Endothelial cell of umbilical vein (primary cell): ENCODE results near the gene RYR3. TPM values are rescaled to one million over a fixed set of nuclear protein-coding genes. Genes with fewer than 3 reads are reported as not detected.

ENCODE experiments used
- BruUV-seq: library from RNA; stranded (reverse); fragments of 400-500 nt; replicated peaks from 2 replicates; lab custom pipeline; 2021; lab: Mats Ljungman, UMichigan
- CTCF ChIA-PET: fragments of 300-600, 350-600 bp; sonication (Branson Sonifier 250); formaldehyde crosslinking; loops from one replicate; lab custom pipeline; 2021; ENCODE audit warnings: antibody characterized with exemption, inconsistent platforms; lab: Charles Lee
- POLR2A ChIA-PET: fragments of 300-600, 350-600 bp; sonication (Branson Sonifier 250); formaldehyde crosslinking; loops from one replicate; lab custom pipeline; 2021; ENCODE audit warnings: antibody characterized with exemption, inconsistent platforms; lab: Charles Lee
- DNase-seq: peaks from one replicate; pipeline ENCODE4 v3.0.0-alpha.2; 2011; ENCODE audit warnings: low read depth, low spot score
- FAIRE-seq: peaks from 2 replicates; lab custom pipeline; 2011; peaks lifted over from hg19 to GRCh38; lab: Jason Lieb, UNC
- H2AFZ ChIP-seq: 2 replicates; pipeline ENCODE4 v1.6.0; 2012; ENCODE audit warnings: low read depth, low read length, control low read depth, inconsistent platforms
- H3K27ac ChIP-seq: 2 replicates; pipeline ENCODE4 v1.5.1; 2011; ENCODE audit warnings: low read depth, mild to moderate bottlenecking, control low read depth, low read length, moderate library complexity; ENCODE audit not compliant: insufficient read depth
- H3K27me3 ChIP-seq, 2 experiments: 2 replicates each; pipeline versions ENCODE4 v1.6.0 to v1.6.1; 2011; ENCODE audit warnings: low read length in 2 of 2, mixed read lengths in 1 of 2; ENCODE audit not compliant: control insufficient read depth in 2 of 2, insufficient read depth in 2 of 2
- H3K36me3 ChIP-seq, 2 experiments: 2 replicates in 1 of 2; 3 replicates in 1 of 2; pipeline ENCODE4 v1.5.1; 2011; ENCODE audit warnings: low read length in 2 of 2, mild to moderate bottlenecking in 1 of 2, moderate library complexity in 1 of 2; ENCODE audit not compliant: control insufficient read depth in 2 of 2, insufficient read depth in 2 of 2; ENCODE audit errors: extremely low read depth in 1 of 2
- H3K4me1 ChIP-seq: 3 replicates; pipeline ENCODE4 v1.5.1; 2011; ENCODE audit warnings: mild to moderate bottlenecking, low read length; ENCODE audit not compliant: control insufficient read depth, insufficient read depth; ENCODE audit errors: extremely low read depth
- H3K4me2 ChIP-seq: 2 replicates; pipeline ENCODE4 v1.6.1; 2011; ENCODE audit warnings: low read length, control low read depth, mixed read lengths; ENCODE audit not compliant: insufficient read depth
- H3K4me3 ChIP-seq, 3 experiments: fragments of 200-600 bp in 1 of 3; sonication (generic), shearing (Covaris generic) in 1 of 3; replicated peaks in 1 of 3; 2 replicates each; pipeline ENCODE4 v1.5.1; 2011 to 2016; ENCODE audit warnings: control low read depth in 3 of 3, low read length in 3 of 3, mild to moderate bottlenecking in 2 of 3, inconsistent platforms in 1 of 3, low read depth in 1 of 3, moderate library complexity in 1 of 3; ENCODE audit not compliant: insufficient read depth in 1 of 3
- H3K79me2 ChIP-seq: 2 replicates; pipeline ENCODE4 v1.6.0; 2012; ENCODE audit warnings: low read length, inconsistent platforms; ENCODE audit not compliant: control insufficient read depth, insufficient read depth
- H3K9ac ChIP-seq: replicated peaks from 2 replicates; pipeline ENCODE3; 2011; ENCODE audit warnings: low read length, control low read depth; ENCODE audit not compliant: insufficient read depth; ENCODE audit errors: extremely low read depth
- H3K9me1 ChIP-seq: replicated peaks from 3 replicates; pipeline ENCODE4 v1.6.0; 2011; ENCODE audit warnings: mild to moderate bottlenecking, low read length; ENCODE audit not compliant: control insufficient read depth, insufficient read depth; ENCODE audit errors: extremely low read depth
- H3K9me3 ChIP-seq: replicated peaks from 2 replicates; pipeline ENCODE4 v1.5.1; 2012; ENCODE audit warnings: low read length, inconsistent platforms; ENCODE audit not compliant: control insufficient read depth, insufficient read depth
- H4K20me1 ChIP-seq: replicated peaks from 2 replicates; pipeline ENCODE3; 2011; ENCODE audit warnings: mild to moderate bottlenecking, low read length; ENCODE audit not compliant: control insufficient read depth, insufficient read depth; ENCODE audit errors: extremely low read depth
- CTCF ChIP-seq, 2 donors: IDR thresholded peaks; 1 replicate in 1 of 2; 2 replicates in 1 of 2; pipeline ENCODE4 v1.5.1; 2011; ENCODE audit warnings: low read length in 2 of 2, mild to moderate bottlenecking in 2 of 2, moderate library complexity in 2 of 2, control low read depth in 1 of 2, inconsistent platforms in 1 of 2, low read depth in 1 of 2; ENCODE audit not compliant: insufficient read depth in 1 of 2; ENCODE audit errors: extremely low read depth in 1 of 2
- EZH2 ChIP-seq: IDR thresholded peaks from 2 replicates; pipeline ENCODE4 v1.6.1; 2012; ENCODE audit warnings: borderline replicate concordance, low read depth, mild to moderate bottlenecking, moderate library complexity, low read length, inconsistent platforms; ENCODE audit not compliant: severe bottlenecking
- FOS ChIP-seq: IDR thresholded peaks from 2 replicates; pipeline ENCODE4 v1.6.1; 2011; ENCODE audit warnings: mild to moderate bottlenecking, low read length, moderate library complexity, borderline replicate concordance; ENCODE audit not compliant: insufficient read depth
- GATA2 ChIP-seq: IDR thresholded peaks from 2 replicates; pipeline ENCODE4 v1.7.0; 2011; ENCODE audit warnings: low read depth, mild to moderate bottlenecking, moderate library complexity, mixed read lengths, low read length; ENCODE audit not compliant: insufficient read length, insufficient read depth
- JUN ChIP-seq: IDR thresholded peaks from 2 replicates; pipeline ENCODE4 v1.6.1; 2011; ENCODE audit warnings: borderline replicate concordance, low read depth; ENCODE audit not compliant: insufficient read length, insufficient read depth
- MAX ChIP-seq: IDR thresholded peaks from 2 replicates; pipeline ENCODE4 v1.6.1; 2011; ENCODE audit not compliant: insufficient read depth, insufficient read length
- MYC ChIP-seq: IDR thresholded peaks from one replicate; pipeline ENCODE4 v1.6.1; 2011; ENCODE audit warnings: mild to moderate bottlenecking, low read depth, low read length
- POLR2A ChIP-seq: IDR thresholded peaks from 2 replicates; pipeline ENCODE4 v1.6.1; 2012; ENCODE audit warnings: low read depth, mild to moderate bottlenecking, control low read depth, low read length
- POLR2AphosphoS5 ChIP-seq: IDR thresholded peaks from 2 replicates; pipeline ENCODE4 v1.6.1; 2012; ENCODE audit warnings: low read depth, mild to moderate bottlenecking, control low read depth, low read length, moderate library complexity; ENCODE audit not compliant: insufficient read depth
- dilution Hi-C: fragments of 300-500 bp; cut with MboI; formaldehyde crosslinking; loops from one replicate; pipeline ENCODE4 v1.15.0; 2019; ENCODE audit warnings: low sequenced_read_pairs; ENCODE audit not compliant: extremely low pct_ligation_motif_present
- intact Hi-C: fragments of 100-400 bp; cut with micrococcal nuclease; formaldehyde crosslinking; loops from one replicate; pipeline ENCODE4 v1.10.0; 2022
- polyA plus RNA-seq, 4 experiments: library from polyadenylated mRNA; depleted of rRNA in 3 of 4; stranded (reverse) in 3 of 4; unstranded in 1 of 4; fragments of >200 nt; gene quantifications; 2 replicates each; pipeline versions ENCODE4 v1.2.1 to v1.2.3, GENCODE V29; 2011 to 2012; ENCODE audit warnings: missing spikeins in 1 of 4
- total RNA-seq: library from RNA; stranded (reverse); gene quantifications from 2 replicates; pipeline ENCODE4 v1.2.3, GENCODE V29; 2021

Gene RYR3
- total and polyA plus RNA-seq, 2 donors (not counting 3 experiments of a cell fraction or from before 2014, with no cell fraction given) = not detected

- H3K79me2 ChIP-seq = no peaks in the 10 kb centered on the region
- FAIRE-seq (no peak), DNase-seq (no peak)
- H3K36me3 ChIP-seq = no peaks in the 10 kb centered on the region
- intact Hi-C loops (no loop called here), dilution Hi-C loops (no loop called here)
- ChIA-PET POLR2A (interaction anchor here (0.7 kb wide), 1 partner anchor 214 kb away, joined by 3 read pairs; no protein-coding TSS in a partner anchor), CTCF (no interaction called here)
- BruUV-seq = no TSS peak
- H3K27me3 ChIP-seq = no peaks in the 10 kb centered on the region
- H3K4me2 ChIP-seq = no peak overlapping the region
- H2AFZ ChIP-seq = no peak overlapping the region
- no peak for TF ChIP-seq MAX
- TF ChIP-seq JUN = no peak
- no peak for TF ChIP-seq CTCF (IDR thresholded peaks at IDR 0.05; ENCODE audit: extremely low read depth in 1 of 2, insufficient read depth in 1 of 2, low read depth in 1 of 2, low read length in 2 of 2)
- no peak for TF ChIP-seq EZH2
- no peak for TF ChIP-seq MYC
- no peak for TF ChIP-seq POLR2A
- no peak for TF ChIP-seq FOS
- no peak for TF ChIP-seq POLR2AphosphoS5
- no peak for TF ChIP-seq GATA2
- no peak overlapping the region for H3K27ac ChIP-seq
- H3K9ac ChIP-seq = no peak overlapping the region
- no peaks in the 10 kb centered on the region for H3K4me1 ChIP-seq
- H3K9me1 ChIP-seq = no peaks in the 10 kb centered on the region
- no peaks in the 10 kb centered on the region for H4K20me1 ChIP-seq
- H3K9me3 ChIP-seq = no peaks in the 10 kb centered on the region
- H3K4me3 ChIP-seq = no peak overlapping the region
These were observed 256.9 kb downstream of the RYR3 start for GRCh38 chr15:33567652-33568051.
